ENCODE measurements around the gene GAL3ST1. TPM values are rescaled to one million over a fixed set of nuclear protein-coding genes. Genes with fewer than 3 reads are reported as not detected.
"Not testable (repeated sequence)": the region's sequence is repeated elsewhere in the genome, so short reads cannot be mapped to it uniquely, and the experiment has no call there.

The GAL3ST1 gene
- total RNA-seq, 3 donors from 2014 or later = 7.9 to 15.9 (median 10.1) TPM

GRCh38 chr22:30596199-30596598, 21.7 kb upstream of the GAL3ST1 start:
- no peaks in the 10 kb centered on the region for H3K4me1 ChIP-seq (ENCODE audit: low read depth)

GRCh38 chr22:30592360-30592713, 17.9 kb upstream of the GAL3ST1 start:
- H3K9me3 ChIP-seq; H3K4me3 ChIP-seq; ATAC-seq; DNase-seq; H3K36me3 ChIP-seq (ENCODE audit: low read depth); intact Hi-C loops (cut with DNase I, micrococcal nuclease): not testable (repeated sequence)
- peaks cover 11% of the 10 kb centered on the region for H3K4me1 ChIP-seq (ENCODE audit: low read depth)

More at GRCh38 chr22:30596199-30596598, 21.7 kb upstream of the GAL3ST1 start:
- H3K9me3 ChIP-seq = no peaks in the 10 kb centered on the region
- no peak overlapping the region for H3K4me3 ChIP-seq
- intact Hi-C loops (cut with DNase I, micrococcal nuclease) = no loop called here
- DNase-seq (no peak), ATAC-seq (no peak)
- TF ChIP-seq CTCF (IDR thresholded peaks at IDR 0.05) = no peak
- no peaks in the 10 kb centered on the region for H3K36me3 ChIP-seq (ENCODE audit: low read depth)

GRCh38 chr22:30591588-30592359, 17.3 kb upstream of the GAL3ST1 start, which contains the start of gene PES1:
Gene PES1 (minus strand): TSS chr22:30591910. CDS start chr22:30591833, 77 bp downstream.
- DNase-seq (peak; percentile 94 to 98 (median 95)), ATAC-seq (peak; percentile 99)
- no peak for TF ChIP-seq CTCF (IDR thresholded peaks at IDR 0.05)
- Histone ChIP-seq H3K36me3 (ENCODE audit: low read depth) (peaks cover 11% of the 10 kb centered on the region), H3K4me1 (ENCODE audit: low read depth) (peaks cover 11% of the 10 kb centered on the region), H3K9me3 (no peaks in the 10 kb centered on the region), H3K4me3 (peak within 1 kb of the TSS; percentile 65)
- intact Hi-C loops (cut with DNase I, micrococcal nuclease) = no loop called here

- intact Hi-C loops (cut with DNase I, micrococcal nuclease) = no loop called here
- no peak for DNase-seq
- ATAC-seq = no peak
- no peak for TF ChIP-seq CTCF (IDR thresholded peaks at IDR 0.05)
- Histone ChIP-seq H3K4me1 (ENCODE audit: low read depth) (peaks cover 11% of the 10 kb centered on the region), H3K9me3 (no peaks in the 10 kb centered on the region), H3K4me3 (peak overlapping the region; percentile 65), H3K36me3 (ENCODE audit: low read depth) (peaks cover 12% of the 10 kb centered on the region)
These were observed 16.7 kb upstream of the GAL3ST1 start for GRCh38 chr22:30591191-30591587.

- no peak overlapping the region for H3K4me3 ChIP-seq
- intact Hi-C loops (cut with DNase I, micrococcal nuclease) = no loop called here
- H3K4me1 ChIP-seq (ENCODE audit: low read depth) = peaks cover 11% of the 10 kb centered on the region
- DNase-seq = no peak
- peaks cover 12% of the 10 kb centered on the region for H3K36me3 ChIP-seq (ENCODE audit: low read depth)
- no peaks in the 10 kb centered on the region for H3K9me3 ChIP-seq
- TF ChIP-seq CTCF (IDR thresholded peaks at IDR 0.05) = no peak
- no peak for ATAC-seq
These were observed 11.9 kb upstream of the GAL3ST1 start for GRCh38 chr22:30586414-30586813.

GRCh38 chr22:30584441-30584840, 10.0 kb upstream of the GAL3ST1 start:
- ATAC-seq = no peak
- Histone ChIP-seq H3K4me1 (ENCODE audit: low read depth) (no peaks in the 10 kb centered on the region), H3K36me3 (ENCODE audit: low read depth) (peaks cover 23% of the 10 kb centered on the region), H3K9me3 (no peaks in the 10 kb centered on the region), H3K4me3 (no peak overlapping the region)
- TF ChIP-seq CTCF (IDR thresholded peaks at IDR 0.05) = no peak
- no peak for DNase-seq
- intact Hi-C loops (cut with DNase I, micrococcal nuclease) = no loop called here

All from mucosa of descending colon (tissue), 3 donors.